Measurements from ENCODE around the gene MRPL58.
"Not testable (repeated sequence)": the region's sequence is repeated elsewhere in the genome, so short reads cannot be mapped to it uniquely, and the experiment has no call there.

The MRPL58 gene

DNA sequence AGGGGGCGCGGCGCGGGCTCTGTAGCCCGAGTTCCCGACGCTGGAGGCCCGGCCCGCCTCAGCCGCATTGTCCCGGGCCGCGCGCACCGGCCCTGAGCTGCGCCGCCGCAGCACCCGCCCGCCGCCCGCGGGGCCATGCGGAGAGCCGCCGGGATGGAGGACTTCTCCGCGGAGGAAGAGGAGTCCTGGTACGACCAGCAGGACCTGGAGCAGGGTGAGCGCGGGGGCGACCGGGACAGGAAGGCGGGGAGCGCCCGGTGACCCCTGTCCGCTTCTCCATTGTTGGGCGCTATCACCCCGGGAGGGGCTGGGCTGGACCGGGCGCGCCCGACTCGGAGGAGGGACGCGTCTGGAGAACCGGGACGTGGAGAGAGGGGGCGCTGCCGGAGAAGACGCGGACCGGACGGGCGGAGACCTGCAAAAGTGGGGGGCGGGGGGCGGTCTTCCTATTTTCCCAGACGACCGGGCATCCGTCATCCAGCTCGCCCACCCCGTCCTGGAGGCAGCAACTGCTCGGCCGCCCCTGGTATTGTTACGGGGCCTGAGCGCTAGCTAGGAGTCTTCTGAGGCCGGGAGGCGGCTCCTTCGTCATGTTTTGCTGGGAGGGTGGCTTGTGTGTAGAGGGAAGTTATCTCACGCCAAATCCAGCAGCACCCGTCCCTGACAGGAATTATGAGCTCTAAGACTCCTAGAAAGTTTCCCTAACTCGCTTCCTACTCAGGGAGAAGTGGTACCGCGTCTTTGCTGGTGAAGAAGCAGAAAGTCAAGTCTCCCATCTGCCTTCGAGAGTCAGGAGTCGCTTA is 24.4 kb upstream of the MRPL58 start:
- DNase-seq: no peak

DNA sequence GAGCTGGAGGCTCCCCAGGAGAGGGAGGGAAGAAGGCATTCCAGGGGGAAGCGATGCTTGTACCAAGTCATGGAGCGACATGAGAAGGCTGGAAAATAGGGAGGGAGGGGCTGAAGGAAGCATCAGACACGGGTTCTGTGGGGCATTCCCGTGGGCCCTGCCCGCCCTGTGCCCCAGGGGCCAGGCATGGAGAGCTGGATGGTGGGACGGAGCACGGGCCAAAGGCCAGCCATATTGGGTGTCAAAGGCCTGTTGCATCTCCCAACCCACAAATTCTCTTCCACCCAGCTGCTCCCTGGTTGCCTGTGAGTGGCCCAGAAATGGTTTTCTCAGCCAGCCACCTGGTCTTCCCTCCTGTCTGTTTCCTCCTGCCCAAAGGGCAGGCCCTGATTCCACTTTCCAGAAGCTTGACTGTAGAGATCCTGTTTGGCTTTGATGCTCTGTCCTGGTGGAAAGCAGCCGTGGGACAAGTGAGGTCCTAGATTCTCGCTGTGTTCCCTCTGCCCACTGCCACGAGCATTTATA is 21.8 kb upstream of the MRPL58 start:
- DNase-seq: no peak

DNA sequence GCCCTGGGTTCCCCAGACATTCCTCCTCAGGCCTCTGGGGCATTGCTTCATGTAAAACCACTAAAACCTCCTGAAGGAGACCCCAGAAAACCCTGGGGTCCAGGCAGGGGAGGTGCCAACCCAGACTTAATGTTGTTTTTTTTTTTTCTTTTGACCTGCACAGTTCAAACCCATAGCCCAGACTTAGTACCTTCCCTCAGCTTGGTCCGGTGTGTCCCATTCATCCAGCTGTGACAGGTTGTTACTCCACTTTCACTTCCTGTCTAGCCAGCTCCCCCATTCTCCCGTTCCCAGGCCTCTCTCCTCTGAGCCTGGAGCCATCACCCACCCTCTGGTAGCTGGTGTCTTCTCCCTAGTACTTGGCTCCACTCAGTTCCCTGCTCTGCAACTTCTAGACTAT is 20.2 kb upstream of the MRPL58 start:
- no peak for DNase-seq

DNA sequence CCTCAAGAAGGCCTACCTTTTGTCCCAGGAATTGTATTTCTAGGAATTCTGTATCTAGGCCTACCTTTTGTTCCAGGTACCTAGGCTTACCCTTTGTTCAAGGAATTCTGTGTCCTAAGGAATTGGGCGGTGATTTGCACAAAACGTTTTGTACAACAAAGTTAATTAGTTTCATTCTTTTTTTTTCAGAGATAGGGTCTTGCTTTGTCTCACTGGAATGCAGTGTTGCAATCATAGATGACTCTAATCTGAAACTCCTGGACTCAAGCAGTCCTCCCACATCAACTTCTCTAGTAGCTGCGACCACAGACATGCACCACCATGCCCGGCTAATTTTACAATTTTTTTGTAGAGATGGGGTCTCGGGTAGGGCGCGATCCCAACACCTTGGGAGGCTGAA is 18.0 kb upstream of the MRPL58 start:
- DNase-seq: no peak

DNA sequence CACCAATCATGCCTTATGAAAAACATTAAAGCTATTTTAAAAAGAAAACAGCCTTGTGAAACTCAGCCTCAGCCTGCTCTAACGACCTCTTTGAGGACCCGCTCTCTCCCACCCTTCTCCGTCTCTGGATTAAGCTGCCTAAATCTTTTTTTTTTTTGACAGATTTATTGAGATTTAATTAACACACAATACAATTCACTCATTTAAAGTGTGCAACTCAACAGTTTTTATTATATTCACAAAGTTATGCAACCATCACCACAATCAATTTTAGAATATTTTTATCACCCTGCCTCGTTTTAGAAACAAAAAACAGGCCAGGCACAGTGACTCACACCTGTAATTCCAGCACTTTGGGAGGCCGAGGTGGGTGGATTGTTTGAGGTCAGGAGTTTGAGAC is 16.6 kb upstream of the MRPL58 start:
- no peak for DNase-seq

DNA sequence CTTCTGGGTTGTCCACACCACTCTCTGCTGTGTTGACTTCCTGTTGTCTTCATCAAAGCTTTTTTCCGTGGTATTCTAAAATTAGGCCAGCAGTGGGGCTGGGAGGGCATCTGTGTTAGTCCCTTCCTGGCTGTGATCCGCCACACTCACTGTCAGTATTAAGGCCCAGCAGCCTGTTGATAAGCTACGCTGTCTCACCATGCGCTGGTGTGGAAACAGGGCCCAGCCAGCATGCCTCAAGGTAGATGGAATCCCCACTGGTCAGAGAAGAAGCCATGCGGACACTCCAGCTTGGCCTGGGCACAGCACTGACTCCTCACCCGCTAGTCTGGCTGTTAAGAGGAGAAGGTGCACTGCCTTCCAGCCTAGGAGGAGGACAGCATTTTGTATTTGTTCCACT is 13.7 kb upstream of the MRPL58 start:
- no peak for DNase-seq

DNA sequence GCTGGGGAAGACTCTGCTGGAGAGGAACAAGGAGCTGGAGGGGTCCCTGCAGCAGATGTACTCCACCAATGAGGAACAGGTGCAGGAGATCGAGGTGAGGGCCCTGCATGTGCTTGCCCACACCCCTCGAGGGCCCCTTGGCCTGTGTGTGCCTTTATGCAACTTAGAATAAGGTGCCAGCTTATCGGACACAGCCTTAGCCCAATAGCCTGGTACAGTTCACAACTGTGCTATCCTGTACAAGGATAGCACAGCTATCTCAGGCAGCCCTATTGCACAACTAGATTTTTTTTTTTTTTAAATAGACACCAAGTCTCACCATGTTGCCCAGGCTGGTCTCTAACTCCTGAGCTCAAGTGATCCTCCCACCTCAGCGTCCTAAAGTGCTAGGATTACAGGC is 12.9 kb upstream of the MRPL58 start:
- DNase-seq: no peak

DNA sequence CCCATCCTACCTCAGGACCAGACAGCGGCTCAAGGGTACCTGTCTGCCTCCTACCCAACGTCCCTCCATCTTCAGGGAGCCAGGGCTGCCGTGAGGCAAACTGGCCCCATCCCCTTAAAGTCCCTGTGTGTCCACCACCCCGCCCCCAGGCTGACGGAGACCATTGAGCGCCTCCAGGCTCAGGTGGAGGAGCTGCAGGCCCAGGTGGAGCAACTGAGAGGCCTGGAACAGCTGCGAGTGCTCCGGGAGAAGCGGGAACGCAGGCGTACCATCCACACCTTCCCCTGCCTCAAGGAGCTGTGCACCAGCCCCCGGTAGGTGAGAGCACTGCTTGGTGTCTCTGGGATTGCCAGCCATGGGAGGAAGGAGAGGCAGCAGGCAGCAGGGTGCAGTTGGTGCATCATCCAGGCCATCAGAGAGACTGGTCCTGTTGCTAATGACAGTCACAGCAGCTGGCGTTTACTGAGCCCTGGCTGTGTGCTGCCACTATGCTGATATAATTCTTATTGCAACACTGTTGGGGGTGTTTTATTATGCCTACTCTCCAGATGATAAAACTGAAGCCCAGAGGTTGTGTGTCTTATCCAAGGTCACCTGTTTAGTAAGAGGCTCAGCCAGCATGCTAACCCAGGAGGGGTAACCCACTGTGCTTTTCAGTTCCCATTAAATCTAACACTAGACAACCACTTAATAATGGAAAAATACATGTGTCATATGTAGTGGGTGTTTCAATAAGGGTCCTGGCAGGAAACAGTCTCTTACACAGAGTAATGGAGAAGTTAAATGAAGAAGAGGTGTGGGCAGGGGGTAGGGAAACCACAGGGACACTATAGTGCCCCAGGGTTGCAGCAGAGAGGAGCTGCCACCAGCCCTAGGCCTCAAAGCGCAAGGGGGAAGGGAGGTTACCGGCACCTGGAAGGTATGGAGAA is 10.3 kb upstream of the MRPL58 start:
- no peak for DNase-seq

DNA sequence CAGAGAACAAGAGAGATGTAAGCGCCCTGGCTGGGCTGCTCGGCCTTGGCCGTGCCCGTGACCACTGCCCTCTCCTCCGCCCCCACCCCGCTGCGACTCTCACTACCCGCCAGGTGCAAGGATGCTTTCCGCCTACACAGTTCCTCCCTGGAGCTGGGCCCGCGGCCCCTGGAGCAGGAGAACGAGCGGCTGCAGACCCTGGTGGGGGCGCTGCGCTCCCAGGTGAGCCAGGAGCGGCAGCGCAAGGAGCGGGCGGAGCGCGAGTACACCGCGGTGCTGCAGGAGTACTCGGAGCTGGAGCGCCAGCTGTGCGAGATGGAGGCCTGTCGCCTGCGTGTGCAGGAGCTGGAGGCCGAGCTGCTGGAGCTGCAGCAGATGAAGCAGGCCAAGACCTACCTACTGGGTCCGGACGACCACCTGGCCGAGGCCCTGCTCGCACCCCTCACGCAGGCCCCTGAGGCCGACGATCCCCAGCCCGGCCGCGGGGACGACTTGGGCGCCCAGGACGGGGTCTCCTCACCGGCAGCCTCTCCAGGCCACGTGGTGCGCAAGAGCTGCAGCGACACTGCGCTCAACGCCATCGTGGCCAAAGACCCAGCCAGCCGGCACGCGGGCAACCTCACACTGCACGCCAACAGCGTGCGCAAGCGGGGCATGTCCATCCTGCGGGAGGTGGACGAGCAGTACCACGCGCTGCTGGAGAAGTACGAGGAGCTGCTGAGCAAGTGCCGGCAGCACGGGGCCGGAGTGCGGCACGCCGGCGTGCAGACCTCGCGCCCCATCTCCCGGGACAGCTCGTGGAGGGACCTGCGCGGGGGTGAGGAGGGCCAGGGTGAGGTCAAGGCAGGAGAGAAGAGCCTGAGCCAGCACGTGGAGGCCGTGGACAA is 9.2 kb upstream of the MRPL58 start:
- DNase-seq: no peak

DNA sequence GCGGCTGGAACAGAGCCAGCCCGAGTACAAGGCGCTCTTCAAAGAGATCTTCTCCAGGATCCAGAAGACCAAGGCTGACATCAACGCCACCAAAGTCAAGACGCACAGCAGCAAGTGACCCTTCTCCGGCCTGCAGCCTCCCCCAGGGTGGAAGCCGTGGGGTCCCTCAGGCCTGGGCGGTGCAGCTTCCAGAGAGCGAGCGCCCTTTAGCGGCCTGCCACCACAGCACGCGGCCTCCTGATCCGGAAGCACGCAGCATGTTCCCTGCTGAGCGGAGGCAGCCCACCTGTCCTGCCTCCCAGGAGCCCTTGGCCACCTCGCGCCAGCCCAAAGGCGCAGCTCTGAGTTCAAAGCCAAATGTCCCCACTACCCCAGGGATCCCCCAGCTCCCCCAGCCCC is 8.5 kb upstream of the MRPL58 start:
- DNase-seq: no peak

DNA sequence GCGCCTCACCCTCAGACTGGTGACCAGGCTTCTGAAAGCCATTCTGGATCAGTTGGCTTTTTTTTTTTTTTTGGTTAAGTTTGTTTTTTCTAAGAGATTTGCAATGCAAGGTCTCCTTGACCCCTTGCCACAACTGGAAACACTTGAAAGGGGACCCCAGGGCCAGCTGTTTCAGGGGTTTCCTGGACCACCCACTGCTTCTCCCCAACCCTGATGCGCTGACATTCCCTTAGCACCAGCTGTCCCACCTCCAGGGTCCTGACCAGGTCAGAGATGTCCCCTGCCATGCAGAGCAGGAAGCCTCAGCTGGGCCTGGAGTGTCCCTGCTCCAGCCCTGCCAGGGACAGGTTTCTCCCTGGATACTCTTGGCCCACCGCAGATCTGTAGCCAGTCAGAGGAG is 8.1 kb upstream of the MRPL58 start:
- DNase-seq: no peak

DNA sequence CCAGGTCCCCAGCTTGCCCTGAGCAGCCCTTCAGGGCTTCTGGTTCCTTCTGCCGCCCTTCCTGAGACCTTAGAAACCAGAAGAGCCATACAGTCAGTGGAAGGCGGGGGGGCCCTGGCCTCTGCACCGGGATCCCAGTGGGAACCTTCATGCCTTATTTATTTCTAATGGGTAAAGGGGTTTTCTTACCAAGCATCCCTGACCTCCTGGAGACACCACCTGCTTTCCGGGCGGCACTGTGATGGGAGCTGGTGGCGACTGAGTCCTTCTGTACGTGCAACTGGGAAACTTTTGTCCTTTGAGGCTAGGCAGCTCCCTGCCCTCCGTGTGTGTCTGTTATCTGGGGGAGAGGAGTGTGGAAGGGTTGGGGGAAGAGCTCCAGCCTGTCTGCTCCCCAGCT is 7.2 kb upstream of the MRPL58 start:
- DNase-seq: no peak

DNA sequence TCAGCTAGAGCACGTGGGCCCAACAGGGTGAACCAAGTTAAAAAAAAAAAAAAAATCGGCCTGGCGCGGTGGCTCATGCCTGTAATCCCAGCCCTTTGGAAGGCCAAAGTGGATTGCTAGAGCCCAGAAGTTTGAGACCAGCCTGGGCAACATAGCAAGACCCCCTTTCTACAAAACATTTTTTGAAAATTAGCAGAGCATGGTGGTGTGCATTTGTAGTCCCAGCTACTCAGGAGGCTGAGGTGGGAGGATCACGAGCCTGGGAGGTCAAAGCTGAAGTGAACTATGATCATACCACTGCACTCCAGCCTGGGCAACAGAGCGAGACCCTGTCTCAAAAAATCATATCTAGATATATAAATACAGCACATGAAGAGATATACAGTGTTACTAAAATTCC is 6.4 kb upstream of the MRPL58 start:
- not testable (repeated sequence) for DNase-seq

DNA sequence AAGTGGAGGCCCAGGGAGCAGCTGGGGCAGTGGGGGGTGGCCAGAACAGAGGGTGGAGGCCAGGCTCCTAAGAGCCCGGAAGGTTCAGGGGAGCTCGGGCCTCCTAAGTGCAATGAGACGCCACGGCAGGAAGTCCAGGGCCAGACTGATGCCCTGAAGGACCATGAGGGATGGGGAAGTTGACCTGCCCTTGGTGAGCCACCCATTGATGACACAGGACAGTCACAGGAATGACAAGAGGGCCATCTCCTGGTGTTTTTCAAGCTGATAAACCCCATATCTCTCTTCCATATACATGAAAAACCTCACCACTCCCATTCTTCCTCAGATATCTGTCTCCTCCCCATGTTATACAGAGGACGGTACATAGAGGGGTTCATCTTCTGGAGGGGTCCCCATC is 5.8 kb upstream of the MRPL58 start:
- DNase-seq: no peak

DNA sequence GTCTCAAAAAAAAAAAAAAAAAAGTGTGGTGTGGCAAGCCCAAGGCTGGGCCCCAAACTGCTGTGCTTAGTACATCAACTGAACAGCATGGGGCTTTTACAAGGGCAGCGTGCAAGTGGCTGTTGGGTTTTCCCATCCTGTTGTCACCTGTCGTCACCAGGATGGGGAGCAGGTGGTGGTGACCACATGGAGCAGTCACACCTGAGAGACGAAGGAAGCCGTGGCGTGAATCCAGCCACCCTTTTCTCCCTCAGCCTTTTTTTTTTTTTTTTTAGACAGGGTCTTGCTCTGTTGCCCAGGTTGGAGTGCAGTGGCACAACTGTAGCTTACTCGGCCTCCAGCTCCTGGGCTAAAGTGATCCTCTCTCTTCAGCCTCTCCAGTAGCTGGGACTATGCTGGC is 4.1 kb upstream of the MRPL58 start:
- DNase-seq: no peak

DNA sequence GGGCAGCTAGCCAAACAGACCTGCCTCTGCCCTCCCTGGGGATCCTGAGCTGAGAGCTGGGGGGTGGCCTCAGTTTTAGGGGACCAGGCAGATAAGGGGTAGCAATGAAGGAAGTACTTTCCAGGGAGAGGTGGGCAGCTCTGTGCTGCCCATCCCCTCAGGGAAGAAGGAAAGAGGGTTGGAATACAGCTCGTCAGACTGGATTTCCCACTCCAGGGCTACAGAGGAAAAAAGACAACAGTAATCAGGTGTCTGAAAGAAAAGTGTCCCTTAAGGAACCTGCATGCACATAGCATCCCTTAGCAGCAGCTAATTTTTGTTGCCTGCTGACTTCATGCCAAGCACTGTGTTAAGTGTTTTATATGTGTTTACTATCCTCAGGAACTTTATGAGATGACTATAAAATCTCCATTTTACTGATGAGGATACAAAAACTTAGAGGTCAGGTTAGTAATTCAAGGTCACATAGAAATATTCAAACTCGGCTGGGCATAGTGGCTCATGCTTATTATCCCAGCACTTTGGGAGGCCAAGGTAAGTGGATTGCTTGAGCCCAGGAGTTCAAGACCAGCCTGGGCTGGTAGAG is 3.2 kb upstream of the MRPL58 start:
- DNase-seq: no peak

DNA sequence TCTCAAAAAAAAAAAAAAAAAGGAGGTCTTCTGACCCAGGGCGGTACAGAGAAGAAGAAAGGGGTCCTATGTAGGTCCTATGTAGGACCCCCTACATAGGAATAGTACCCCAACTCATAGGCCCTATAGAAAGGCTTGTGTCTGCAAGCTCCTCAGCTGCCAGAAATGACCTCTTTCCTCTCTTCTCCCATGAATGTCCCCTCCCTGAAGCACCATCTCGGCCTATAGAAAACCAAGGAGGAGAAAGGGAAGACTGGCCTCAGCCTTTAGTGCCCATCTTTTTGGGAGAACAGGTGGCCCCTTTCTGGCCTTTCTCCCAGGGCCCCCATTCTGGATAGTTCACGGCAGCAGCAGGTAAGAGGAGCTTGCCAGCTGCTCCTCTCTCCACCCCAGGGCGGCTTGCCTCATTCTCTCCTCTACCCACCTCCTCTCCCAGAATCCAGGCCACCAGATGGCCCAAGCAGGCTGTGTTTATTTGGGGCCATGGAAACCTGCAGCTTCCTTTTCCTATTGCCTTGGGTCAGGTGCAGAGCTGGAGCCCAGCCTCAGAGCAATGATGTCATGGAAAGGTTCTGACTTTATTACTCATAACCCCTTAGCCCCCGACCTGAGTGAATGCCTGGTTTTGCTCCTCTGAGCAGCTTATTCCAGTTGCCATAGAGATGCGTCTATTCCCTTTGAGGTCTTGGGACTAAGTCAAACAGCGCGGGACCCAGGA is 1.6 kb upstream of the MRPL58 start:
- DNase-seq: no peak

DNA sequence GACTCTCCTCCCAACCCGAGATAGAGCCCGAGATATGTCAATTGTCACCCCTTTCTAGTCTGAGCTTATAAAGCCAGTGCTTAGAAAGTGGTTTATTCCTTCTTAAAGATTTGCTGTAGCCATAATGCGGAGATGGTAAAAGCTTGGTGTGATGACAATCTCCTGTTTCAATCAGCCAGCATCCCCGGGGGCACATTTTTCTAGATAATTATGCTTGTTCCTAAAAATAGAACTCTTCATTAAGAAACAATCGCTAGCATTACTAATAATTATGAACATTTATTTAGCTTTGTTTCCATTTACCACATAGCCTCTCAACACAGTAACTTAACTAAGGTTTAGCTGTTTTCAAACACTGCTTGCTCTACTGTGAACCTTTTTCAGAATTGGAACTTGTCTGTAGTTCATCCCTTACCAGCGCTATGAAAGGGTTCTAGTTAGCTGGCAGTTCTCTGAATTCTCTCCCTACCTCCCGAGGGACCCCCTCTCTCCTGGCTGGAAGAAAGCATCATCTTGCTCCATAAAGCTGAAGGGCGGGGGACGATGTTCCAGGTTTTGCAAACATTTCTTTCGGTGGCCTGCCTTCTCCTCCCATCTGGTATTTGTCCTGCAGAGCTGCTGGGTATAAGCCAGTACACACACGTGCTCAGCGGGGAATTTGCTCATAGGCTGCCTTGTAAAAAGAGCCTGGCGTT is 922 bp upstream of the MRPL58 start:
- DNase-seq: no peak

DNA sequence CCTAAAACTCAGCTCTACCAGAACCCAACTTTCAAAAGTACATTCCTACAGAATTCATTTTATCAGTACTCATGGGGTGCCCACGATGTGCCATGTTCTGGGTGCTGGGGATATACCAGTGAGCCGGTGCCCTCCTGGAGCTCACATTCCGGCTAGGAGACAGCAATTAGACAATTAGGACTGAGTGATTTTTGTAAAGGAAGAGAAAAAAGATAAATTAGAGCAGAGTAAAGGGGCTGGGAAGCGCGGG is 449 bp upstream of the MRPL58 start:
- no peak for DNase-seq

DNA sequence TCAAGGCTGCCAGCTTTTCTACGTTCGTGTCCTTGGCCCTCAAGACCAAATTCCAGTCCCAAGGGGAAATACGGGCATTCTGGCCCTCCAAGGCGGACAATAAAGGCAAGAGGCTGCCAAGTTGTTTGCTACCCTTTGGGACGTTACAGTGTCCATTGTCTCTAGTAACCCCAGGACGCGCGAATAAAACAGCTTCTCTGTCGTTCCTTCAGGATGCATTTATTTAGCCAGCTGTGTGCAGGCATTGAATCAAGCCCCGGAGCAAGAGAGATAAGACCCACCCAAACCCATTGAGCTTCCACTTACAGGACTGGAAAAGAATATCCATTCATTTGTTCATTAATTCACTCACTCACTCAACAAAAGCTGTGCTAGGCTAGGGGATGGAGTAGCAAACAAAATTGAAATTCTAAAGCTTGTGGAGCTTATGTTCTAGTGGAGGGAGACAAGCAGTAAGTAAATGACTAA is 656 bp downstream of the MRPL58 start:
- no peak for DNase-seq

DNA sequence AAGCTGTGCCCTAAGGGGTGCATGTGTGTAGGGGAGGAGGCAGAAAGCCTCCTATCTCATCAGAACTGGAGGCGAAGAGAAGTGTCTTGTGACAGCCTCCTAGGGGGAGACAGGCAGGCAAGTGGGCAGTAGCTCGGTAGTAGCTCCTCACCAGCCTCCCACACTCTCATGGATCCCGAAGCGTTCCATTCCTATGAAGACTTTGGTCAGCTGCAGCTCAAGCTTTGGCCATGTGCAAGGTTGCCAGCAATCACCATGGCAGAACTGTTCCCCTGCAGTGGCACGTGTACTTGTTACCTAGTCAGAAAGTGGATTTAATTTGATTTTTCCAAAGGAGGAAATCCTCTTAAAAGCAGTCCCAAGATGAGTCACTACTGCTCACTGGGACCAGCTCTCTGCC is 6.7 kb downstream of the MRPL58 start:
- no peak for DNase-seq
